HG03175 (cell line): ENCODE results near the gene RPL9.
"Not testable (repeated sequence)": the region's sequence is repeated elsewhere in the genome, so short reads cannot be mapped to it uniquely, and the experiment has no call there.

ENCODE experiments used
- ATAC-seq: cut with Tn5 transposase; IDR thresholded peaks from one replicate; pipeline ENCODE4 v1.9.1; 2021; ENCODE audit warnings: mild to moderate bottlenecking, moderate library complexity; ENCODE audit not compliant: unreplicated experiment

Gene RPL9

DNA sequence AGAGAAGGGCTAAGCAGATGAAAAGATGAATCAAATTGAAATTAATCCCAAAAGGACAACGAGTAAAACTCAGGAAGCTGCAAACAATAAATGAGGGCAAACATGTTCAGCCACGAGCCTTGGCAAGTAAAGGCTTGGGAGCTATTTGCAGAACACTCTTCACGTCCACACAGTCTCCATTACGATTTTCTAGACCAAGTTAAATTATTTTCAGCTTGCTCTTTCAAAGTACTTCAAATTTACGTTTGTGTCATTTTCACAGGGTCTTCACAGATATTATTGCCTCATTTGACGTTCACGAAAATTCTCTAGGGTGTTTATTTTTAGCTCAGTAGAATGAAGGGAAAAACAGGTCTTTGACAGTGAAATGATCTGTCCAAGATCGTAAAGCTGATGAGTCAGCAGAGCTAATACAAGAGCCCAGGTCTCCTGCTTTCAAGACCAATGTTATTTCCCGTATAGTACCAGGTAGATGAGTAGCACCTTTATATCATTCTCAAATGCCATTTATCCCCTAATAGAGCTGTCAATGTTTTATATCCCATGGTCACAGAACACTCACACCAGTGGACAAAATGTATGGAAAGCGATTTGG is 31.1 kb downstream of the RPL9 start:
- no peak for ATAC-seq

DNA sequence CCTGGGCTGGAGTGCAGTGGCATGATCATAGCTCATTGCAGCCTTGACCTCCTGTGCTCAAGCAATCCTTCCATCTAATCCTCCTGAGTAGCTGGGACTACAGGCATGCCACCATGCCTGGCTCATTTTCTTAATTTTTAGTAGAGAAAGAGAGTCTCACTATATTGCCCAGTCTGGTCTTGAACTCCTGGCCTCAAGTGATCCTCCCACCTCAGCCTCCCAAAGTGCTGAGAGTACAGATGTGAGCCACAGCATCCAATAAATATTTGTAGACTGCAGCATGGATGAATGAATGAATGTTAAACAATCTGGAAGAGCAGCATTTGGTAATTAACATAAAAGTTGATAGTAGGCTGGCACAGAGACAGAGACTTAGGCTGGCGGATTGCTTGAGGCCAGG is 32.0 kb downstream of the RPL9 start:
- ATAC-seq = no peak

DNA sequence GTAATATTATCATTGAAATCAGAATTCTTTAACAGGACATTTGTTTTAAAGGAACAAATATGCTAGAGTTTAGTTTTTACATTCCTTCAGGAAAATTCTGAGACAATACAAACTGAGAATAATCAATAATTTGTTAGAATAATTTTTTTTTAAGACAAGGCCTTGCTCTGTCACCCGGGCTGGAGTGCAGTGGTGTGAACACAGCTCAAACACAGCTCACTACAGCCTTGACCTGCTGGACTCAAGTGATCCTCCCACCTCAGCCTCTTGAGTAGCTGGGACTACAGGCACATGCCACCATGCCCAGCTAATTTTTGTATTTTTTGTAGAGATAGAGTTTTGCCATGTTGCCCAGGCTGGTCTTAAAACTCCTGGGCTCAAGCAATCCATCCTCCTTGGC is 33.4 kb downstream of the RPL9 start:
- not testable (repeated sequence) for ATAC-seq

DNA sequence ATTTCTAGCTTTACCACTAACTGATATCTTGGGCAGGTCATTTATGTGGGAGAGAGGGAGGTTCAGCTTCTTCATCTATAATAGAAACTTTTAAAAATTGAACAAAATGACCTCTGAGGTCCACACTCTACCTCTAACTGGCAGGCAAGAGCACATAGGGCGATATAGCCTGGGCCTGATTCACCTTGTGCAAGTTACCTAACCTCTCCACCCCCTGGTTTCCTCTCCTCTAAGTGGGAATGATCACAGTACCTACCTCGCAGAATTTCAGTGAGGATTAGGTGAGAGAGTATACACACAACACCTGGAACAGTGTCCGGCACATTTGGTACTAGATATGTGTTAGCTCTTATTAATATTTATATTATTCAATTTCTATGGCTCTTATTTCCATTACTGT is 36.5 kb downstream of the RPL9 start:
- no peak for ATAC-seq

DNA sequence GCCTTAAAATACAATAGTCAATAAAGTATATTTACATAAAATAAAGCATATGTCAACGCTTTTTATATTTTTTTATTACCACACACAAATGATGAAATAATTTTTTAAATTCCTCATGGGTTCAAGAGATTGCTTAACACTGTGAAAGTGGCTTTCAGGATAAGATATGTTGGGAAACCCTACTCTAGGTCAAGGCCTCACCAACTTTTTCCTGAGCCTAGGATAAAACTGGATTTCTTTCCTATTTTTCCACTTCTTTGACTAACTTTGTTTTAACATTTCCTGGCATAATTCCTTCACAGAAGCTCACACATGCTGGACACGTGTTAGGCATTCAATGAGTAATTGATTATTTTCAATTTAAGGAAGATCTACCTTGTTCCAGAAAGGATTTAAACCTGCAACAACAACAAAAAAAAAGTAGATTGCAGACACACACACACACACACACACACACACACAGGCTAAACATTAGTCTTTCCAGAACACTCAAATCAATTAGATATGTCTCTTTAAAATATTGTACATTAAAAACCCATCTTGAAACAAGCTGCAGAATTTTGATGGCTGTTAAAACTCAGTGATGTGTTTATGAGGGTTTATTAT is 42.9 kb downstream of the RPL9 start:
- no peak for ATAC-seq

DNA sequence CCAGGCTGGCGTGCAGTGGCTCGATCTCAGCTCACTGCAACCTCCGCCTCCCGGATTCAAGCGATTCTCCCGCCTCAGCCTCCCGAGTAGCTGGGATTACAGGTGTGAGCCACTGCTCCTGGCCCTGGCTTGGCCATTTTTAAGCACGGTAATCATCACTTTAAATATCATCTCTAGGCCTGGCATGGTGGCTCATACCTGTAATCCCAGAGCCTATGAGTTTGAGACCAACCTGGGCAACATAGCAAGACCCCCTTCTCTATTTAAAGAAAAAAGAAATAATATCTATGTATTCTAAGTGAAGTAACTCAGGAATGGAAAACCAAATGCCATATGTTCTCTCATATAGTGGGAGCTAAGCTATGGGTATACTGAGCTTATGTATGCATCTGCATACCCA is 47.2 kb downstream of the RPL9 start:
- not testable (repeated sequence) for ATAC-seq

DNA sequence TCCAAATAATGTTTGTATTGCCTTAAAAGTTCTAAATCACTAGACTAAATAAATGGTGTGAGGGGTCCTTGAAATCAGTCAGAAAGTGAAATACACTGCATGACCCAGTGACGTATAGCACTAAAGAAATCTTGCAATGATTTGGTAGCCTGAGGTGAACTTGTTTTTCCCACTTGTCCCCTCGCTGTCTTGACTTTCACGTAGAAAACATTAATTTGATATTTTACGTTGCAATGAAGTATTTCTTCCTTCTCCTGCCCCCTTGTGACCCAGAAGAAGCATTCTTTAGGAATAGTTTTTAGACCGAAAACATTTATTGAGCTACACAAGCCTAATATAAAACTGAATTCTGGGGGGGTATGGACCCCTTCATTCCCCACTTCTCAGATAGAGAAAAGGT is 48.3 kb downstream of the RPL9 start:
- no peak for ATAC-seq

DNA sequence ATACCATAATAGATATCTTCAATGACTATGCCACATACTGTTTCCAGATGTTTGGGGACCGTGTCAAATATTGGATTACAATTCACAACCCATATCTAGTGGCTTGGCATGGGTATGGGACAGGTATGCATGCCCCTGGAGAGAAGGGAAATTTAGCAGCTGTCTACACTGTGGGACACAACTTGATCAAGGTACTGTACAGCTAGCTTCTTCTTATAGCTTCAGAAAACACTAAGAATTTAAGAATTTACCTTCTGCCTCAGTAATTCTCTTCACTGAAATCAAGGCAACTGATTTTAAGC is 51.2 kb downstream of the RPL9 start:
- no peak for ATAC-seq

DNA sequence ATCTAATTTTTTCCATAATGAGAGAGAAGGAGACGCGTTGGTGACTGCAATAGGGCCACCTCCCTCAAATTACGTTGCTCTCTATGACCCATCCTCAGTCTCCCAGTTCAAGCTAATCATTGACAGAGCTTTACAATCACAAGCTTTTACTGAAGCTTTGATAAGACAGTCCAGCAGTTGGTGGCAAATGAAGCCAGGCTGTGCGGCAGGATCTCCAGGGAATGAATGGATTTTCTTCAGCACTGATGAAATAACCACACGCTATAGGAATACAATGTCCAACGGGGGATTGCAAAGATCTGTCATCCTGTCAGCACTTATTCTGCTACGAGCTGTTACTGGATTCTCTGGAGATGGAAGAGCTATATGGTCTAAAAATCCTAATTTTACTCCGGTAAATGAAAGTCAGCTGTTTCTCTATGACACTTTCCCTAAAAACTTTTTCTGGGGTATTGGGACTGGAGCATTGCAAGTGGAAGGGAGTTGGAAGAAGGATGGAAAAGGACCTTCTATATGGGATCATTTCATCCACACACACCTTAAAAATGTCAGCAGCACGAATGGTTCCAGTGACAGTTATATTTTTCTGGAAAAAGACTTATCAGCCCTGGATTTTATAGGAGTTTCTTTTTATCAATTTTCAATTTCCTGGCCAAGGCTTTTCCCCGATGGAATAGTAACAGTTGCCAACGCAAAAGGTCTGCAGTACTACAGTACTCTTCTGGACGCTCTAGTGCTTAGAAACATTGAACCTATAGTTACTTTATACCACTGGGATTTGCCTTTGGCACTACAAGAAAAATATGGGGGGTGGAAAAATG is 51.7 kb downstream of the RPL9 start, which contains the start of gene KLB:
KLB (plus strand) TSS at position 168 of the 821 bp plus-strand sequence; CDS start at position 188, 20 bp downstream.
- no peak for ATAC-seq
